CD14-positive monocyte (primary cell): ENCODE measurements around the gene ATP5F1D. TPM values are rescaled to one million over a fixed set of nuclear protein-coding genes. Genes with fewer than 3 reads are reported as not detected.

Experiments
- DNase-seq, 3 donors: peaks; one replicate each; pipeline ENCODE4 v3.0.0-alpha.2; 2011 to 2022
- H2AFZ ChIP-seq: 2 replicates; pipeline ENCODE4 v1.6.0; 2012; ENCODE audit warnings: mild to moderate bottlenecking, low read depth, low read length, inconsistent platforms; ENCODE audit not compliant: insufficient read depth, poor library complexity, severe bottlenecking
- H3K27ac ChIP-seq, 2 donors: 1 replicate in 1 of 2; 2 replicates in 1 of 2; pipeline ENCODE4 v1.5.1; 2012 to 2013; ENCODE audit warnings: low read length in 2 of 2, control low read depth in 1 of 2, inconsistent platforms in 1 of 2, low read depth in 1 of 2, mild to moderate bottlenecking in 1 of 2
- H3K27me3 ChIP-seq, 2 donors: one replicate each; pipeline versions ENCODE4 v1.6.0 to v1.6.1; 2011 to 2013; ENCODE audit warnings: low read length in 2 of 2; ENCODE audit not compliant: control insufficient read depth in 2 of 2, insufficient read depth in 2 of 2
- H3K36me3 ChIP-seq, 2 donors: replicated peaks in 1 of 2; 1 replicate in 1 of 2; 2 replicates in 1 of 2; pipeline versions ENCODE4 v1.5.1 to v1.6.1; 2012 to 2013; ENCODE audit warnings: low read length in 2 of 2, control low read depth in 1 of 2, inconsistent platforms in 1 of 2, mild to moderate bottlenecking in 1 of 2; ENCODE audit not compliant: insufficient read depth in 2 of 2, control insufficient read depth in 1 of 2
- H3K4me1 ChIP-seq, 2 donors: 1 replicate in 1 of 2; 2 replicates in 1 of 2; pipeline versions ENCODE4 v1.5.1 to v1.6.1; 2012 to 2013; ENCODE audit warnings: low read length in 2 of 2, control low read depth in 1 of 2, inconsistent platforms in 1 of 2, mild to moderate bottlenecking in 1 of 2, moderate library complexity in 1 of 2; ENCODE audit not compliant: insufficient read depth in 2 of 2, control insufficient read depth in 1 of 2
- H3K4me2 ChIP-seq: replicated peaks from 2 replicates; pipeline ENCODE3; 2012; ENCODE audit warnings: low read length, moderate library complexity, mild to moderate bottlenecking; ENCODE audit not compliant: poor library complexity, severe bottlenecking; ENCODE audit errors: extremely low read depth
- H3K4me3 ChIP-seq, 3 experiments: fragments of 200-600 bp in 1 of 3; sonication (generic) in 1 of 3; replicated peaks in 1 of 3; 1 replicate in 2 of 3; 2 replicates in 1 of 3; pipeline ENCODE4 v1.5.1; 2011 to 2013; ENCODE audit warnings: low read length in 3 of 3, mild to moderate bottlenecking in 3 of 3, control low read depth in 2 of 3, low read depth in 2 of 3, inconsistent platforms in 1 of 3, moderate library complexity in 1 of 3
- H3K79me2 ChIP-seq: 2 replicates; pipeline ENCODE4 v1.6.0; 2012; ENCODE audit warnings: mild to moderate bottlenecking, control low read depth, inconsistent platforms, low read length, moderate library complexity; ENCODE audit not compliant: insufficient read depth
- H3K9ac ChIP-seq: 2 replicates; pipeline ENCODE4 v1.6.0; 2017; ENCODE audit warnings: low read length, mild to moderate bottlenecking; ENCODE audit not compliant: insufficient read depth, poor library complexity, severe bottlenecking
- H3K9me3 ChIP-seq, 2 donors: replicated peaks in 1 of 2; 1 replicate in 1 of 2; 2 replicates in 1 of 2; pipeline versions ENCODE4 v1.5.1 to v1.6.1; 2012 to 2013; ENCODE audit warnings: low read length in 2 of 2, control low read depth in 1 of 2; ENCODE audit not compliant: control insufficient read depth in 1 of 2, insufficient read depth in 1 of 2
- H4K20me1 ChIP-seq: 2 replicates; pipeline ENCODE4 v1.6.0; 2012; ENCODE audit warnings: mild to moderate bottlenecking, low read length, control low read depth, moderate library complexity; ENCODE audit not compliant: insufficient read depth
- H3K27ac Mint-ChIP-seq, 7 donors: one replicate each; pipeline ENCODE4 v1.8.0; 2020; ENCODE audit warnings: mild to moderate bottlenecking in 7 of 7, mixed read lengths in 7 of 7, moderate library complexity in 6 of 7, inconsistent platforms in 2 of 7
- H3K27me3 Mint-ChIP-seq, 3 donors: one replicate each; pipeline ENCODE4 v1.8.0; 2021 to 2022; ENCODE audit warnings: low read depth in 3 of 3, mild to moderate bottlenecking in 3 of 3, mixed read lengths in 3 of 3, moderate library complexity in 3 of 3, inconsistent platforms in 1 of 3
- H3K36me3 Mint-ChIP-seq, 2 donors: one replicate each; pipeline ENCODE4 v1.8.0; 2020; ENCODE audit warnings: mixed read lengths in 2 of 2, inconsistent platforms in 1 of 2, mild to moderate bottlenecking in 1 of 2
- H3K4me1 Mint-ChIP-seq: one replicate; pipeline ENCODE4 v1.8.0; 2020; ENCODE audit warnings: mild to moderate bottlenecking, mixed read lengths
- H3K4me3 Mint-ChIP-seq, 2 donors: one replicate each; pipeline ENCODE4 v1.8.0; 2020; ENCODE audit warnings: mild to moderate bottlenecking in 2 of 2, mixed read lengths in 2 of 2, moderate library complexity in 1 of 2
- H3K9me3 Mint-ChIP-seq, 7 donors: one replicate each; pipeline ENCODE4 v1.8.0; 2020 to 2022; ENCODE audit warnings: mixed read lengths in 7 of 7, mild to moderate bottlenecking in 6 of 7, moderate library complexity in 6 of 7, inconsistent platforms in 2 of 7
- WGBS: methylation state at CpG from one replicate; pipeline ENCODE4 v1.1.5; 2013; ENCODE audit warnings: missing lambda C conversion rate; ENCODE audit not compliant: insufficient coverage; 5-methylcytosine and 5-hydroxymethylcytosine counted together
- intact Hi-C, 2 donors: fragments of 100-400 bp; cut with micrococcal nuclease; formaldehyde crosslinking; loops; one replicate each; pipeline versions ENCODE4 v1.15.0 to v1.15.1; 2023
- polyA plus RNA-seq, 3 donors: library from polyadenylated mRNA; depleted of rRNA in 1 of 3; unstranded in 2 of 3; stranded (reverse) in 1 of 3; fragments of 300-500 nt in 2 of 3; fragments of >200 nt in 1 of 3; fragmentation: Illumina TruSeq in 2 of 3; gene quantifications; 1 replicate in 2 of 3; 2 replicates in 1 of 3; pipeline ENCODE4 v1.2.3, GENCODE V29; 2012 to 2021
- TF ChIP-seq, protein P1 (sequence below): fragments of 200-600 bp; IDR thresholded peaks from one replicate; pipeline ENCODE4 v1.8.0; 2022; ENCODE audit warnings: antibody characterized with exemption, mild to moderate bottlenecking

ATP5F1D gene
- polyA plus RNA-seq, 3 donors: 122 to 160 (median 143) TPM

DNA sequence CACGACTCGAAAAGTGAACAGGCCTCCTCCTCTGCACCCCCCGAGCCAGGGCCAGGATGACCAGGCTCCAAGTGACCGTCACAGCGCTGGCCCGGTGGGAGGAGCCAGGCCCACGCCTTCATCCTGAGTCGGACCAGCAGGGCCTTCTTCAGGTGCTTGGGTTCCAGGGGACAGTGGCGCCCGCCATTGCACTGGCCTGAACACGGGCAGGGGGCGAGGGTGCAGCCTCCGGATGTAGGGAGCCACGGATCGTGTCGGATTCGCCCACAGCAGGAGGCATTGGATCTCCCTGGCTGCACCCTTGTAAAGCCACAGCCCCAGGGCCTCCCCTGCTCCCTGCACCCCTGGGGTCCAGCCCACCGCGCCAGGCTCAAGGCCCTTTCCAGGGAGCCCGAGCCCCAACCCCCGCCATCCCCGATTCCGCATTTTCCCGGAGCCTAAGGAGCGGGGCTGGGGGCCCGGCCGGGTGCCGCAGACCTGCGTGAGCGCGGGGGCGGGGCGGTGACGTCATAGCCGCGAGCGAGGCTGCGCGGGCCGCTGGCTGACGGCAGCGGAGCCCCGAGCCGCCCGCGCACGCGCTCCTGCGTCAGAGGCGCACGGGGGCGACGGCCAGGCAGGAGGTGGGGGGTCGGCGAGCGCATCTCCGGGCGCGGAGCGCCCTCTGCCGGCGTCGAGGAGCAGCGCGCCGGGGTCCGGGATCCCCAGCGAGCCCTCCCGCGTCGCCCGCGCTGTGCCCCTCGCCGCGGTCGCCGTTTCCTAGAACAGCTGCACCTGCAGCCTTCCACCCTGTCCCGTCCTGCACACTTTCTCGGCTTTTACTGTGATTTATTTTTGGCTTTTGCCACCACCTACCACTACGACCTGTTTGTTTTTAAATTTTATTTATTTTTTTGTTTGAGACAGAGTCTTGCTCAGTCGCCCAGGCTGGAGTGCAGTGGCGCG, 1.5 kb upstream of the ATP5F1D start:
- Histone ChIP-seq H3K9ac (no peak overlapping the region), H3K27ac (no peak overlapping the region), H3K27me3 (peaks cover 11 to 43% of the 10 kb centered on the region in 2 donors), H2AFZ (no peak overlapping the region), H3K4me2 (peak overlapping the region; percentile 95), H3K4me1 (peaks cover 55 to 71% of the 10 kb centered on the region in 2 donors), H4K20me1 (peaks cover 37% of the 10 kb centered on the region), H3K9me3 (no peaks in the 10 kb centered on the region), H3K79me2 (peaks cover 31% of the 10 kb centered on the region), H3K4me3 (peak overlapping the region in 2 of 3 experiments; percentile 16 to 89), H3K36me3 (no peaks in the 10 kb centered on the region)
- WGBS: 15% methylated on average over 77 of the region's 84 CpGs
- H3K4me1 Mint-ChIP-seq: peaks cover 45% of the 10 kb centered on the region
- intact Hi-C loops: loop anchor here (5.0 to 10.0 kb wide), 5 partner anchors 38 to 375 kb away; partner anchors contain the start of genes ARID3A (in 1 of the 2) and GPX4 (in 1 of the 2)
- DNase-seq: peak; percentile 88 to 95 (median 90)
- TF ChIP-seq, protein P1, sequence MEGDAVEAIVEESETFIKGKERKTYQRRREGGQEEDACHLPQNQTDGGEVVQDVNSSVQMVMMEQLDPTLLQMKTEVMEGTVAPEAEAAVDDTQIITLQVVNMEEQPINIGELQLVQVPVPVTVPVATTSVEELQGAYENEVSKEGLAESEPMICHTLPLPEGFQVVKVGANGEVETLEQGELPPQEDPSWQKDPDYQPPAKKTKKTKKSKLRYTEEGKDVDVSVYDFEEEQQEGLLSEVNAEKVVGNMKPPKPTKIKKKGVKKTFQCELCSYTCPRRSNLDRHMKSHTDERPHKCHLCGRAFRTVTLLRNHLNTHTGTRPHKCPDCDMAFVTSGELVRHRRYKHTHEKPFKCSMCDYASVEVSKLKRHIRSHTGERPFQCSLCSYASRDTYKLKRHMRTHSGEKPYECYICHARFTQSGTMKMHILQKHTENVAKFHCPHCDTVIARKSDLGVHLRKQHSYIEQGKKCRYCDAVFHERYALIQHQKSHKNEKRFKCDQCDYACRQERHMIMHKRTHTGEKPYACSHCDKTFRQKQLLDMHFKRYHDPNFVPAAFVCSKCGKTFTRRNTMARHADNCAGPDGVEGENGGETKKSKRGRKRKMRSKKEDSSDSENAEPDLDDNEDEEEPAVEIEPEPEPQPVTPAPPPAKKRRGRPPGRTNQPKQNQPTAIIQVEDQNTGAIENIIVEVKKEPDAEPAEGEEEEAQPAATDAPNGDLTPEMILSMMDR: peak; percentile 98
- H3K27ac Mint-ChIP-seq: peak overlapping the region in 4 of 7 donors; percentile 54 to 96 (median 68)
- H3K9me3 Mint-ChIP-seq: peaks cover 0 to 12% (median 0%) of the 10 kb centered on the region in 7 donors
- peaks cover 3 to 11% of the 10 kb centered on the region in 2 donors for H3K36me3 Mint-ChIP-seq
- H3K4me3 Mint-ChIP-seq: peak overlapping the region; percentile 77 to 89
- peaks cover 28 to 47% (median 40%) of the 10 kb centered on the region in 3 donors for H3K27me3 Mint-ChIP-seq

DNA sequence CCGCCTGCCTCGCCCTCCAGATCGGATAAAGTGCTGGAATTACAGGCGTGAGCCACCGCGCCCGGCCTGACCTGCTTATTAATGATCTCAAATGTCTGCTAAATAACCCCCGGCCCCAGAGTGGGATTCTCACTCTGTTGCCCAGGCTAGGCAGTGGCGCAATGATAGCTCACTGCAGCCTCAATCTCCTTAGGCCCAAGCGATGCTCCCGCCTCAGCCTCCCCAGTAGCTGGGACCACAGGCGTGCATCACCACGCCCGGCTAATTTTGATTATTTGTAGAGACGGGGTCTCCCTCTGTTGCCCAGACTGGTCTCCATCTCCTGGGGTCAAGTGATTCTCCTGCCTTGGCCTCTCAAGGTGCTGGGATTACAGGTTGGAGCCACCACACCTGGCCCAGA, 626 bp upstream of the ATP5F1D start:
- H3K4me1 Mint-ChIP-seq: peaks cover 47% of the 10 kb centered on the region
- peak overlapping the region in 5 of 7 donors; percentile 79 to 96 (median 90) for H3K27ac Mint-ChIP-seq
- intact Hi-C loops: loop anchor here (5.0 to 10.0 kb wide), 4 partner anchors 129 to 376 kb away; partner anchors contain the start of genes ARID3A (in 1 of the 2) and GPX4 (in 1 of the 2)
- H3K36me3 Mint-ChIP-seq: peaks cover 3 to 11% of the 10 kb centered on the region in 2 donors
- Histone ChIP-seq H3K79me2 (peaks cover 38% of the 10 kb centered on the region), H4K20me1 (peaks cover 42% of the 10 kb centered on the region), H3K9ac (peak overlapping the region; percentile 83), H3K4me1 (peaks cover 60 to 80% of the 10 kb centered on the region in 2 donors), H3K36me3 (no peaks in the 10 kb centered on the region), H3K4me3 (peak overlapping the region in 2 of 3 experiments; percentile 18 to 89), H3K9me3 (no peaks in the 10 kb centered on the region), H3K27ac (no peak overlapping the region), H3K4me2 (peak overlapping the region; percentile 95), H3K27me3 (peaks cover 11 to 34% of the 10 kb centered on the region in 2 donors), H2AFZ (no peak overlapping the region)
- H3K4me3 Mint-ChIP-seq: peak overlapping the region; percentile 77 to 89
- peaks cover 0 to 12% (median 0%) of the 10 kb centered on the region in 7 donors for H3K9me3 Mint-ChIP-seq
- 63% methylated on average over 14 of the region's 15 CpGs for WGBS
- no peak for DNase-seq
- H3K27me3 Mint-ChIP-seq: peaks cover 24 to 39% (median 32%) of the 10 kb centered on the region in 3 donors
- TF ChIP-seq, protein P1: no peak
